WERI-Rb-1 (cell line): ENCODE results near the gene EEF1E1.

Experiments
- DNase-seq: peaks from one replicate; pipeline ENCODE4 v3.0.0-alpha.2; 2020
- H3K27ac ChIP-seq: fragments of 250-450 bp; sonication (Bioruptor Pico); 2 replicates; pipeline ENCODE4 v1.5.1; 2020; ENCODE audit warnings: mild to moderate bottlenecking, moderate library complexity
- H3K27me3 ChIP-seq: fragments of 250-450 bp; sonication (Bioruptor Pico); 2 replicates; pipeline ENCODE4 v1.5.1; 2021; ENCODE audit warnings: mild to moderate bottlenecking, low read depth, moderate library complexity; ENCODE audit not compliant: insufficient read depth, severe bottlenecking
- H3K36me3 ChIP-seq: fragments of 250-450 bp; sonication (Bioruptor Pico); 2 replicates; pipeline ENCODE4 v1.5.1; 2020; ENCODE audit warnings: mild to moderate bottlenecking, moderate library complexity
- H3K4me3 ChIP-seq: 2 replicates; pipeline ENCODE4 v1.5.1; 2011; ENCODE audit warnings: low read depth, mild to moderate bottlenecking, control low read depth, low read length
- H3K9me3 ChIP-seq: fragments of 250-450 bp; sonication (Bioruptor Pico); 2 replicates; pipeline ENCODE4 v1.5.1; 2021; ENCODE audit warnings: mild to moderate bottlenecking, moderate library complexity; ENCODE audit not compliant: severe bottlenecking
- TF ChIP-seq, protein P1 (sequence below): IDR thresholded peaks from 2 replicates; pipeline ENCODE4 v1.5.1; 2011; ENCODE audit warnings: low read depth, mild to moderate bottlenecking, control low read depth, inconsistent platforms, low read length

Gene EEF1E1

DNA sequence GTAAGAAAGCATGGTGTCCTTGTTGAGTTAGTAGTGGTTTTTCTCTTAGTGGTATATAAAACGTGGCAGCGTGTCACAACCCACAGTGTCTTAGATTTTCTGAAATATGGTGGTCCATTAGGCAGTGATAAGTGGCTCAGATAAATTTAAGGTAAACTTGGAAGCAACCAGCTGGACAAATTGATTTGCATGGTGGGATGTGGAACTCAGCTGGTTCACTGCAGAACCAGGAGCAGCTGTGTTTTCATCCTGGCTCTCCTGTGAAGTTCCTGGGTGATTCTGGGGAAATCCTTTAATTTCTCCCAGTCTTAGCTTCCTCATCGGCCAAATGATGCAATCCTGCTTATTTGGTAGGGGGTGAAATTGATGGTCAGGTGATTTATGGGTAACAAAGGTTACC lies 32.9 kb upstream of the EEF1E1 start:
- Histone ChIP-seq H3K9me3 (no peaks in the 10 kb centered on the region), H3K27me3 (peaks cover 57% of the 10 kb centered on the region), H3K4me3 (no peak overlapping the region), H3K27ac (no peak overlapping the region), H3K36me3 (no peaks in the 10 kb centered on the region)
- TF ChIP-seq, protein P1, sequence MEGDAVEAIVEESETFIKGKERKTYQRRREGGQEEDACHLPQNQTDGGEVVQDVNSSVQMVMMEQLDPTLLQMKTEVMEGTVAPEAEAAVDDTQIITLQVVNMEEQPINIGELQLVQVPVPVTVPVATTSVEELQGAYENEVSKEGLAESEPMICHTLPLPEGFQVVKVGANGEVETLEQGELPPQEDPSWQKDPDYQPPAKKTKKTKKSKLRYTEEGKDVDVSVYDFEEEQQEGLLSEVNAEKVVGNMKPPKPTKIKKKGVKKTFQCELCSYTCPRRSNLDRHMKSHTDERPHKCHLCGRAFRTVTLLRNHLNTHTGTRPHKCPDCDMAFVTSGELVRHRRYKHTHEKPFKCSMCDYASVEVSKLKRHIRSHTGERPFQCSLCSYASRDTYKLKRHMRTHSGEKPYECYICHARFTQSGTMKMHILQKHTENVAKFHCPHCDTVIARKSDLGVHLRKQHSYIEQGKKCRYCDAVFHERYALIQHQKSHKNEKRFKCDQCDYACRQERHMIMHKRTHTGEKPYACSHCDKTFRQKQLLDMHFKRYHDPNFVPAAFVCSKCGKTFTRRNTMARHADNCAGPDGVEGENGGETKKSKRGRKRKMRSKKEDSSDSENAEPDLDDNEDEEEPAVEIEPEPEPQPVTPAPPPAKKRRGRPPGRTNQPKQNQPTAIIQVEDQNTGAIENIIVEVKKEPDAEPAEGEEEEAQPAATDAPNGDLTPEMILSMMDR, result no peak
- no peak for DNase-seq

DNA sequence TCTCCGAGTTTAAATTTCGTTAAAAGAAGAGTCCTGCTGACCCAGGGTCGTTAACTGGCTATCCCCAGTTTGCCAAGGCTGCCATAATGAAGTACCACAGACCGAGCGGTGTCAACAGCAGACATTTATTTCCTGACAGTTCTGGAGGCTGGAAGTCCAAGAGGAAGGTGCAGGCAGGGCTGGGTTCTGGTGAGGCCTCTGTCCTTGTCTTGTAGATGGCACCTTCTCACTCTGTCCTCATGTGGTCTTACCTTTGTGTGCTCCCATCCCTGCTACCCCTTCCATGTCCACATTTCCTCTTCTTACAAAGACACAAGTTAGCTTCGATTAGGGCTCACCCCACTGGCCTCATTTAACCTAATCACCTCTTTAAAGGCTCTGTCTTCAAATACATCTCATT lies 29.8 kb upstream of the EEF1E1 start:
- Histone ChIP-seq H3K27me3 (peaks cover 69% of the 10 kb centered on the region), H3K36me3 (no peaks in the 10 kb centered on the region), H3K9me3 (no peaks in the 10 kb centered on the region), H3K27ac (no peak overlapping the region), H3K4me3 (no peak overlapping the region)
- DNase-seq, result no peak
- TF ChIP-seq, protein P1, result no peak

DNA sequence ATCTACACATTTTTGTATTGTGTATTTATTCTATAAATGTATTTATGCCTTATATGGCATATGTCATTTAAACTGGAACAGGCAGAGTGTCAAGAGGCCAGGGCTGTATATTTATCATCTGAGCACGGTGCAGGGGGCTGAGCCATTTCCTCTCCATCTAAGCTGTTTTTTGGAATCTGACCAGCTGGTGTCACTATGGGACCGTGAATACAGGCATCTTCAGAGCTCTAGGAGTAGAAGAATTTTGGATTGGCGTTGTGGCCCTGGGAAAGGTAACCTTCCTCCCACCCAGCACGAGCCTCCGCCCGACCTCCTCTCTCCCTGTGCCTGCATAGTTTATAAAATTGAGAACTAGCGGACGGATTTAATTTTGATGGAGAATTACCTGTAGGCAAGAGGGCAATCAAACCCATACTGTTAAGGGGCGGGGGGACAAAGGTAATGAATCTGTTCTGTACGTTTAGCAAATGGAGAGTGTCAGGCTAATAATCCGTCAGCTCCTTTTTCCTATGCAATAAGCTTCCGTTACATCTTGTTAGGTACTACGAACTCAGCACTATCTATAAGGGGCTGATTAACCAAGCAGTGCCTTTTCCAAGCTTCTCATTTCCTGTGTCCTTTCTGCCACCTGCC lies 29.0 kb upstream of the EEF1E1 start:
- TF ChIP-seq, protein P1, result peak; percentile 68
- Histone ChIP-seq H3K27me3 (peaks cover 65% of the 10 kb centered on the region), H3K36me3 (no peaks in the 10 kb centered on the region), H3K9me3 (no peaks in the 10 kb centered on the region), H3K27ac (no peak overlapping the region), H3K4me3 (no peak overlapping the region)
- DNase-seq, result peak; percentile 73

DNA sequence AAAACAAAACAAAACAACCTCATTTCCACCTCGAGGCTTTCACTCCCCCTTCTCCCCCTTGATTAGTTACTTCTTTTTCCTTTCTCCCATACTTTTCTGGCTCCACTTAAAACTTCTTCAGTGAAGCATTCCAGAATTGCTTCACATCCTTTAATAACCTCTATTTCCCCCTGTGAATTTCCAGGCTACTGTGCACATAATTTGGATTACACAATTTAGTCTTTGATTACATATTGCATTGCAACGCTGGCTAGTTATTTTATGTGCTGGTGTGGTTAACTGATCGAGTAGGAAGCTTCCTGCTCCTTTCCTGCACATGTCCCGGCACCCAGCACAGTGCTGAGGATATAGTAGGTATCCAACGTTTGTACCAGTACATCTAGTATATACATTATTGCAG lies 28.1 kb upstream of the EEF1E1 start:
- H3K27me3 ChIP-seq, result peaks cover 59% of the 10 kb centered on the region
- no peak for DNase-seq
- H3K36me3 ChIP-seq, result no peaks in the 10 kb centered on the region
- no peak overlapping the region for H3K27ac ChIP-seq
- TF ChIP-seq, protein P1, result no peak
- H3K4me3 ChIP-seq, result no peak overlapping the region
- no peaks in the 10 kb centered on the region for H3K9me3 ChIP-seq

DNA sequence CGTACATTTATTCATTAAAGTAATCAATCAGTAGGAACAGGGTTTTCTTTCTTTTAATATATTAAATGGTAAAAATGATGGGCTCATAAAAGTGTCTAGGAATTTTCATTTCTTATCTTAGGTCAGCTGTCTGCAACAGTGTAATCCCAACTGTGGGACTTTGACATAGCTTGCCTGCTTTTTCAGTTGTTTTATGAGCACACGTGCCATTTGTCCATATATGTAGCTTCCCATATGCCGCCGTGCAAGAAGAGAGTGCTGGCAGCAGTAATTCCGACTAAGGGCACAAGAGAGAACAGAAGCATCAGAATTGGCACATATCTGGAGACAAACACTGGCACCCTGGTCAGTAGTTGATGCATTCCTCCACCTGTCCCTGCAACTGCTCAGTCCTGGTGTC lies 20.9 kb upstream of the EEF1E1 start:
- Histone ChIP-seq H3K9me3 (peaks cover 7% of the 10 kb centered on the region), H3K4me3 (no peak overlapping the region), H3K27me3 (peaks cover 9% of the 10 kb centered on the region), H3K27ac (no peak overlapping the region), H3K36me3 (no peaks in the 10 kb centered on the region)
- no peak for DNase-seq
- TF ChIP-seq, protein P1, result no peak

DNA sequence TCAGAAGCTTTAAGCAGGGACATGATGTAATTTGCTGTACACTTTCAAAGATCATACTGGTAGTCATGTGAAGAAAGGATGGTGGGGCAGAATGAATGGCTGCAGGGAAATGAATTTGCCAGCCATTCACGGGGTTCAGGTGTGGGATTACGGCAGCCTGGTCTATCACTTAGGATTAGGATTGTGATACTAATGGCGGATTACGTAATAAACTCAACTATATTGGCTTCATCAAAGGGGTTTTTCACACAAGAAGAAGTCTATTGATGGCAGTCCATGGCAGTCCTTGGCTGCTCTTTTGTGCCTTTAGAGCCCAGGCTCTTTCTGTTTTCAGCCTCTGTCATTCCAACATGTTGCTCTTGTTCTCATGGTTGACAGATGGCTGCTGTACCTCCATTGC lies 12.6 kb upstream of the EEF1E1 start:
- no peak overlapping the region for H3K27ac ChIP-seq
- no peak for DNase-seq

More for the DNA sequence above, 12.6 kb upstream of the EEF1E1 start:
- Histone ChIP-seq H3K27me3 (peaks cover 29% of the 10 kb centered on the region), H3K36me3 (no peaks in the 10 kb centered on the region), H3K4me3 (no peak overlapping the region), H3K9me3 (peaks cover 3% of the 10 kb centered on the region)
- TF ChIP-seq, protein P1, result no peak
